Astrocyte (in vitro differentiated cells and primary cell): ENCODE measurements around the gene KCNAB1. TPM values are rescaled to one million over a fixed set of nuclear protein-coding genes. Genes with fewer than 3 reads are reported as not detected.

Experiments used
- DNase-seq: peaks from one replicate; pipeline ENCODE4 v3.0.0-alpha.2; 2010; ENCODE audit warnings: low read depth
- FAIRE-seq: peaks from 2 replicates; lab custom pipeline; 2011; peaks lifted over from hg19 to GRCh38; lab: Jason Lieb, UNC
- H2AFZ ChIP-seq: 2 replicates; pipeline ENCODE4 v1.6.0; 2012; ENCODE audit warnings: low read depth, low read length, inconsistent platforms
- H3K27ac ChIP-seq: 2 replicates; pipeline ENCODE4 v1.5.1; 2011; ENCODE audit warnings: low read depth, low read length, inconsistent platforms
- H3K27me3 ChIP-seq: 2 replicates; pipeline ENCODE4 v1.6.0; 2011; ENCODE audit warnings: low read length, inconsistent platforms; ENCODE audit not compliant: insufficient read depth
- H3K36me3 ChIP-seq: 2 replicates; pipeline ENCODE4 v1.5.1; 2011; ENCODE audit warnings: low read length, inconsistent platforms; ENCODE audit not compliant: insufficient read depth
- H3K4me1 ChIP-seq: 2 replicates; pipeline ENCODE4 v1.5.1; 2011; ENCODE audit warnings: low read length, inconsistent platforms; ENCODE audit not compliant: insufficient read depth
- H3K4me2 ChIP-seq: 2 replicates; pipeline ENCODE4 v1.6.0; 2012; ENCODE audit warnings: low read length, inconsistent platforms
- H3K4me3 ChIP-seq: 2 replicates; pipeline ENCODE4 v1.5.1; 2011; ENCODE audit warnings: low read depth, mild to moderate bottlenecking, low read length, inconsistent platforms; ENCODE audit not compliant: insufficient read depth
- H3K79me2 ChIP-seq: 2 replicates; pipeline ENCODE4 v1.6.0; 2012; ENCODE audit warnings: mild to moderate bottlenecking, low read length, inconsistent platforms; ENCODE audit not compliant: insufficient read depth
- H3K9ac ChIP-seq: 2 replicates; pipeline ENCODE4 v1.6.0; 2012; ENCODE audit warnings: mild to moderate bottlenecking, low read length, inconsistent platforms
- H3K9me3 ChIP-seq: 2 replicates; pipeline ENCODE4 v1.5.1; 2012; ENCODE audit warnings: low read depth, mild to moderate bottlenecking, low read length, inconsistent platforms; ENCODE audit not compliant: insufficient read depth
- H4K20me1 ChIP-seq: 2 replicates; pipeline ENCODE4 v1.6.0; 2012; ENCODE audit warnings: low read length, inconsistent platforms; ENCODE audit not compliant: insufficient read depth
- H3K27ac Mint-ChIP-seq: one replicate; pipeline ENCODE4 v1.8.0; 2021; ENCODE audit warnings: mild to moderate bottlenecking, mixed read lengths; ENCODE audit not compliant: unreplicated experiment
- H3K27me3 Mint-ChIP-seq: one replicate; pipeline ENCODE4 v1.8.0; 2021; ENCODE audit warnings: low read depth, mixed read lengths; ENCODE audit not compliant: unreplicated experiment
- H3K36me3 Mint-ChIP-seq: one replicate; pipeline ENCODE4 v1.8.0; 2021; ENCODE audit warnings: low read depth, mixed read lengths; ENCODE audit not compliant: unreplicated experiment
- H3K4me1 Mint-ChIP-seq: one replicate; pipeline ENCODE4 v1.8.0; 2021; ENCODE audit warnings: low read depth, mixed read lengths; ENCODE audit not compliant: unreplicated experiment
- H3K4me3 Mint-ChIP-seq: one replicate; pipeline ENCODE4 v1.8.0; 2021; ENCODE audit warnings: mild to moderate bottlenecking, moderate library complexity, mixed read lengths; ENCODE audit not compliant: unreplicated experiment
- H3K9me3 Mint-ChIP-seq: one replicate; pipeline ENCODE4 v1.8.0; 2021; ENCODE audit warnings: mild to moderate bottlenecking, mixed read lengths; ENCODE audit not compliant: unreplicated experiment
- EZH2 ChIP-seq: IDR thresholded peaks from 2 replicates; pipeline ENCODE4 v1.6.1; 2012; ENCODE audit warnings: mild to moderate bottlenecking, low read length, inconsistent platforms; ENCODE audit not compliant: insufficient read depth
- total RNA-seq: library from RNA; stranded (reverse); gene quantifications from 2 replicates; pipeline ENCODE4 v1.2.1, GENCODE V29; 2021
- TF ChIP-seq, protein P1 (sequence below): IDR thresholded peaks from 2 replicates; pipeline ENCODE4 v1.5.1; 2011; ENCODE audit warnings: low read depth, mild to moderate bottlenecking, inconsistent platforms, low read length, moderate library complexity; ENCODE audit not compliant: insufficient read depth

Gene KCNAB1
- total RNA-seq, 1 donor from 2014 or later: 0.30 TPM

DNA sequence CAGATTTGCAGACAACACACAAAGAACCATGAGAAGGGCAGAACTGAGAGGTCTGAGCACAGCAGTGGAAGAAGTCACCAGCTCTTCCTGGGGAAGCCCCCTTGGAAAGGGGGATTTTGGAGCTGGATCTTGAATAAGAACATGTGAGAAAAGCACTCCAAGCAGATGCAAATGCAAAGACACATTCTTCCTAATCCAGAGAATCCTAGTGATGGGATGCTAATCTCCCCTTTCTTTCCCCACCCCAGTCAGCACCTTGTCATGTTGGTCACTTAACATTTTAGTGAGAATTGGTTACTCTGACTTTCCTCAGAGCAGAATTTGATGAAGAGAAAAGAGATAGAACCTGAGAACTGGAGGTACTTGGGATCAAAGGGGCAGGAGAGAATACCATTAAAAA, 286.0 kb downstream of the KCNAB1 start:
- FAIRE-seq: no peak
- Mint-ChIP-seq H3K27me3 (peaks cover 11% of the 10 kb centered on the region), H3K4me3 (no peak overlapping the region), H3K9me3 (no peaks in the 10 kb centered on the region), H3K4me1 (no peaks in the 10 kb centered on the region), H3K27ac (no peak overlapping the region), H3K36me3 (no peaks in the 10 kb centered on the region)
- no peak overlapping the region for H3K9ac ChIP-seq
- no peak overlapping the region for H2AFZ ChIP-seq
- no peak overlapping the region for H3K4me2 ChIP-seq
- no peak overlapping the region for H3K27ac ChIP-seq
- no peaks in the 10 kb centered on the region for H4K20me1 ChIP-seq
- DNase-seq: no peak
- TF ChIP-seq, protein P1, sequence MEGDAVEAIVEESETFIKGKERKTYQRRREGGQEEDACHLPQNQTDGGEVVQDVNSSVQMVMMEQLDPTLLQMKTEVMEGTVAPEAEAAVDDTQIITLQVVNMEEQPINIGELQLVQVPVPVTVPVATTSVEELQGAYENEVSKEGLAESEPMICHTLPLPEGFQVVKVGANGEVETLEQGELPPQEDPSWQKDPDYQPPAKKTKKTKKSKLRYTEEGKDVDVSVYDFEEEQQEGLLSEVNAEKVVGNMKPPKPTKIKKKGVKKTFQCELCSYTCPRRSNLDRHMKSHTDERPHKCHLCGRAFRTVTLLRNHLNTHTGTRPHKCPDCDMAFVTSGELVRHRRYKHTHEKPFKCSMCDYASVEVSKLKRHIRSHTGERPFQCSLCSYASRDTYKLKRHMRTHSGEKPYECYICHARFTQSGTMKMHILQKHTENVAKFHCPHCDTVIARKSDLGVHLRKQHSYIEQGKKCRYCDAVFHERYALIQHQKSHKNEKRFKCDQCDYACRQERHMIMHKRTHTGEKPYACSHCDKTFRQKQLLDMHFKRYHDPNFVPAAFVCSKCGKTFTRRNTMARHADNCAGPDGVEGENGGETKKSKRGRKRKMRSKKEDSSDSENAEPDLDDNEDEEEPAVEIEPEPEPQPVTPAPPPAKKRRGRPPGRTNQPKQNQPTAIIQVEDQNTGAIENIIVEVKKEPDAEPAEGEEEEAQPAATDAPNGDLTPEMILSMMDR: no peak
- TF ChIP-seq EZH2: no peak
- no peaks in the 10 kb centered on the region for H3K4me1 ChIP-seq
- H3K9me3 ChIP-seq: no peaks in the 10 kb centered on the region
- H3K79me2 ChIP-seq: no peaks in the 10 kb centered on the region
- no peak overlapping the region for H3K4me3 ChIP-seq
- no peaks in the 10 kb centered on the region for H3K27me3 ChIP-seq
- no peaks in the 10 kb centered on the region for H3K36me3 ChIP-seq

DNA sequence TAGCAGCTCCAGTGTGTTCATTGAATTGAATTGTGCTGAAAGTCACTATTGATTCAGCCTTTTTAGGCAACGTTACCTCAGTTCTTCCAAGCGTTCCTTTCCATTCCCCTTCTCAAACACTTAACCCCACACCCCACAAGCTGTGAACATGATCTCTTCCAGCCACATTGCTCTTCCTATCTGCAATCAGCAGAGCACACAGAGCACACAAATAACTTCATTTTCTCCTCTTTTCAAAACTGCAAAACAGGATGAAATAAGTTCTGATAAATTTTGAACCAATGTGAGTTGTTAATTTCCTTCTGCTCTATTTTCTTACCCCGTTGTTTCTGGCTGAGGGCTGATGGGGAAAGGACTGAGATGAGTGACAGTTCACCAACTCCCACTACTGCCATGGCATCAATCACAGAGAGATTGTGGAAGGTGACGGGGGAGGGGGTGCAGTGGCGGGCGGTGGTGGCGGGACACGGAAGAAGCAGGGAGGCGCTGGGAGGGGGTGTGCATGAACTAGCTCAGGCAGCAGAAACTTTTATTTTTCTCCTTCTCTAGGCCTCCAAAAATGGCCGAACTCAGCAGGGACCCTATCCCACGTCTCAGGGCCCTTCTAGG, 287.3 kb downstream of the KCNAB1 start:
- Histone ChIP-seq H3K27me3 (no peaks in the 10 kb centered on the region), H2AFZ (no peak overlapping the region), H3K79me2 (no peaks in the 10 kb centered on the region), H4K20me1 (no peaks in the 10 kb centered on the region), H3K36me3 (no peaks in the 10 kb centered on the region), H3K4me3 (no peak overlapping the region), H3K4me2 (no peak overlapping the region), H3K4me1 (no peaks in the 10 kb centered on the region), H3K9ac (no peak overlapping the region), H3K9me3 (no peaks in the 10 kb centered on the region), H3K27ac (no peak overlapping the region)
- FAIRE-seq (no peak), DNase-seq (no peak)
- Mint-ChIP-seq H3K27ac (no peak overlapping the region), H3K36me3 (no peaks in the 10 kb centered on the region), H3K9me3 (no peaks in the 10 kb centered on the region), H3K27me3 (peaks cover 16% of the 10 kb centered on the region), H3K4me3 (no peak overlapping the region), H3K4me1 (no peaks in the 10 kb centered on the region)
- TF ChIP-seq, protein P1: no peak
- no peak for TF ChIP-seq EZH2

GRCh38 chr3:156409694-156410093, 289.3 kb downstream of the KCNAB1 start:
- no peak overlapping the region for H3K27ac Mint-ChIP-seq
- no peaks in the 10 kb centered on the region for H3K36me3 Mint-ChIP-seq
- H3K27me3 Mint-ChIP-seq: peaks cover 18% of the 10 kb centered on the region
- H3K9me3 Mint-ChIP-seq: no peaks in the 10 kb centered on the region
- Histone ChIP-seq H3K4me3 (no peak overlapping the region), H3K27me3 (no peaks in the 10 kb centered on the region), H4K20me1 (no peaks in the 10 kb centered on the region), H3K27ac (no peak overlapping the region), H2AFZ (no peak overlapping the region), H3K79me2 (no peaks in the 10 kb centered on the region), H3K9me3 (no peaks in the 10 kb centered on the region), H3K4me1 (no peaks in the 10 kb centered on the region), H3K4me2 (no peak overlapping the region), H3K9ac (no peak overlapping the region), H3K36me3 (no peaks in the 10 kb centered on the region)
- H3K4me3 Mint-ChIP-seq: no peak overlapping the region
- FAIRE-seq (no peak), DNase-seq (peak; percentile 65)
- TF ChIP-seq, protein P1: no peak
- TF ChIP-seq EZH2: no peak
- H3K4me1 Mint-ChIP-seq: no peaks in the 10 kb centered on the region
